Astrocyte (in vitro differentiated cells and primary cell): ENCODE measurements around the gene MAP6.

Experiments
- CTCF ChIP-seq: IDR thresholded peaks from 2 replicates; pipeline ENCODE4 v1.5.1; 2011; ENCODE audit warnings: low read depth, mild to moderate bottlenecking, inconsistent platforms, low read length, moderate library complexity; ENCODE audit not compliant: insufficient read depth
- EZH2 ChIP-seq: IDR thresholded peaks from 2 replicates; pipeline ENCODE4 v1.6.1; 2012; ENCODE audit warnings: mild to moderate bottlenecking, low read length, inconsistent platforms; ENCODE audit not compliant: insufficient read depth

GRCh38 chr11:75663808-75664207, 5.0 kb downstream of the MAP6 start:
- TF ChIP-seq CTCF (no peak), EZH2 (no peak)
